ENCODE measurements around the gene EPGN. TPM values are rescaled to one million over a fixed set of nuclear protein-coding genes. Genes with fewer than 3 reads are reported as not detected.

Gene EPGN
- total RNA-seq (2014; rRNA removed; shearing (Covaris generic)), result not detected in 2 replicates
- not detected in 2 replicates for polyA plus RNA-seq (2015; cell fraction: cytosol; rRNA removed)
- not detected in 2 replicates for polyA plus RNA-seq (2015; cell fraction: nucleus; rRNA removed)

- in situ Hi-C loops (cut with HindIII; ENCODE audit: low pct_unique_long_range_greater_than_20kb, low sequenced_read_pairs), result loop anchor here (5.0 kb wide), 1 partner anchor 81 kb away; no protein-coding TSS in a partner anchor
- no peak for DNase-seq (ENCODE audit: low read depth, low spot score)
These were observed at the start of gene EPGN for GRCh38 chr4:74308215-74308614. EPGN (plus strand) TSS chr4:74308470; CDS start chr4:74308534, 64 bp downstream.

- peak; percentile 19 for DNase-seq (ENCODE audit: low read depth, low spot score)
- in situ Hi-C loops (cut with HindIII; ENCODE audit: low pct_unique_long_range_greater_than_20kb, low sequenced_read_pairs), result no loop called here
These were observed 49.3 kb upstream of the EPGN start for GRCh38 chr4:74258963-74259362.

GRCh38 chr4:74260036-74260435 lies 48.2 kb upstream of the EPGN start:
- in situ Hi-C loops (cut with HindIII; ENCODE audit: low pct_unique_long_range_greater_than_20kb, low sequenced_read_pairs), result no loop called here
- DNase-seq (ENCODE audit: low read depth, low spot score), result no peak

- DNase-seq (ENCODE audit: low read depth, low spot score), result no peak
- in situ Hi-C loops (cut with HindIII; ENCODE audit: low pct_unique_long_range_greater_than_20kb, low sequenced_read_pairs), result no loop called here
These were observed 45.7 kb upstream of the EPGN start for GRCh38 chr4:74262522-74262921.

- DNase-seq (ENCODE audit: low read depth, low spot score), result no peak
- in situ Hi-C loops (cut with HindIII; ENCODE audit: low pct_unique_long_range_greater_than_20kb, low sequenced_read_pairs), result no loop called here
These were observed 44.7 kb upstream of the EPGN start for GRCh38 chr4:74263551-74263950.

- in situ Hi-C loops (cut with HindIII; ENCODE audit: low pct_unique_long_range_greater_than_20kb, low sequenced_read_pairs), result no loop called here
- DNase-seq (ENCODE audit: low read depth, low spot score), result no peak
These were observed 42.2 kb upstream of the EPGN start for GRCh38 chr4:74266081-74266480.

GRCh38 chr4:74267998-74268606 lies 40.2 kb upstream of the EPGN start:
- DNase-seq (ENCODE audit: low read depth, low spot score), result no peak
- in situ Hi-C loops (cut with HindIII; ENCODE audit: low pct_unique_long_range_greater_than_20kb, low sequenced_read_pairs), result no loop called here

- no peak for DNase-seq (ENCODE audit: low read depth, low spot score)
- in situ Hi-C loops (cut with HindIII; ENCODE audit: low pct_unique_long_range_greater_than_20kb, low sequenced_read_pairs), result no loop called here
These were observed 39.6 kb upstream of the EPGN start for GRCh38 chr4:74268643-74269042.

- in situ Hi-C loops (cut with HindIII; ENCODE audit: low pct_unique_long_range_greater_than_20kb, low sequenced_read_pairs), result no loop called here
- no peak for DNase-seq (ENCODE audit: low read depth, low spot score)
These were observed 29.8 kb upstream of the EPGN start for GRCh38 chr4:74278490-74278889.

- in situ Hi-C loops (cut with HindIII; ENCODE audit: low pct_unique_long_range_greater_than_20kb, low sequenced_read_pairs), result no loop called here
- no peak for DNase-seq (ENCODE audit: low read depth, low spot score)
These were observed 28.6 kb upstream of the EPGN start for GRCh38 chr4:74279716-74280115.

- in situ Hi-C loops (cut with HindIII; ENCODE audit: low pct_unique_long_range_greater_than_20kb, low sequenced_read_pairs), result no loop called here
- DNase-seq (ENCODE audit: low read depth, low spot score), result no peak
These were observed 25.3 kb upstream of the EPGN start for GRCh38 chr4:74282926-74283325.

GRCh38 chr4:74283614-74284013 lies 24.7 kb upstream of the EPGN start:
- no peak for DNase-seq (ENCODE audit: low read depth, low spot score)
- in situ Hi-C loops (cut with HindIII; ENCODE audit: low pct_unique_long_range_greater_than_20kb, low sequenced_read_pairs), result no loop called here

GRCh38 chr4:74284053-74284452 lies 24.2 kb upstream of the EPGN start:
- in situ Hi-C loops (cut with HindIII; ENCODE audit: low pct_unique_long_range_greater_than_20kb, low sequenced_read_pairs), result no loop called here
- no peak for DNase-seq (ENCODE audit: low read depth, low spot score)

- in situ Hi-C loops (cut with HindIII; ENCODE audit: low pct_unique_long_range_greater_than_20kb, low sequenced_read_pairs), result no loop called here
- no peak for DNase-seq (ENCODE audit: low read depth, low spot score)
These were observed 21.1 kb upstream of the EPGN start for GRCh38 chr4:74287164-74287563.

GRCh38 chr4:74287791-74288190 lies 20.5 kb upstream of the EPGN start:
- DNase-seq (ENCODE audit: low read depth, low spot score), result no peak
- in situ Hi-C loops (cut with HindIII; ENCODE audit: low pct_unique_long_range_greater_than_20kb, low sequenced_read_pairs), result no loop called here

- in situ Hi-C loops (cut with HindIII; ENCODE audit: low pct_unique_long_range_greater_than_20kb, low sequenced_read_pairs), result no loop called here
- DNase-seq (ENCODE audit: low read depth, low spot score), result no peak
These were observed 16.8 kb upstream of the EPGN start for GRCh38 chr4:74291471-74291870.

GRCh38 chr4:74292111-74292870 lies 16.0 kb upstream of the EPGN start:
- in situ Hi-C loops (cut with HindIII; ENCODE audit: low pct_unique_long_range_greater_than_20kb, low sequenced_read_pairs), result no loop called here
- DNase-seq (ENCODE audit: low read depth, low spot score), result no peak

GRCh38 chr4:74293558-74293957 lies 14.7 kb upstream of the EPGN start:
- no peak for DNase-seq (ENCODE audit: low read depth, low spot score)
- in situ Hi-C loops (cut with HindIII; ENCODE audit: low pct_unique_long_range_greater_than_20kb, low sequenced_read_pairs), result no loop called here

GRCh38 chr4:74294681-74295080 lies 13.6 kb upstream of the EPGN start:
- no peak for DNase-seq (ENCODE audit: low read depth, low spot score)
- in situ Hi-C loops (cut with HindIII; ENCODE audit: low pct_unique_long_range_greater_than_20kb, low sequenced_read_pairs), result no loop called here
